Activated CD8-positive, alpha-beta T cell treated with anti-CD3 and anti-CD28 coated beads for 36 hours (primary cell): ENCODE results near the gene DMRT1. TPM values are rescaled to one million over a fixed set of nuclear protein-coding genes. Genes with fewer than 3 reads are reported as not detected.

Source experiments
- ATAC-seq: fragments of 200-7000 bp; cut with Tn5 transposase; one replicate; pipeline ENCODE4 v1.10.0; 2021; ENCODE audit warnings: mild to moderate bottlenecking, moderate library complexity
- CTCF ChIA-PET: fragments of 350-600 bp; sonication (Branson Sonifier 250); formaldehyde crosslinking; loops from one replicate; lab custom pipeline; 2021; ENCODE audit warnings: antibody characterized with exemption; lab: Charles Lee
- POLR2A ChIA-PET: fragments of 350-600 bp; sonication (Branson Sonifier 250); formaldehyde crosslinking; loops from one replicate; lab custom pipeline; 2021; ENCODE audit warnings: antibody characterized with exemption; lab: Charles Lee
- DNase-seq: peaks from one replicate; pipeline ENCODE4 v3.0.0-alpha.2; 2020
- H3K27ac Mint-ChIP-seq: one replicate; pipeline ENCODE4 v1.8.0; 2021; ENCODE audit warnings: mild to moderate bottlenecking, mixed read lengths
- H3K27me3 Mint-ChIP-seq: one replicate; pipeline ENCODE4 v1.8.0; 2021; ENCODE audit warnings: mixed read lengths
- H3K36me3 Mint-ChIP-seq: one replicate; pipeline ENCODE4 v1.8.0; 2021; ENCODE audit warnings: low read depth, mixed read lengths
- H3K4me1 Mint-ChIP-seq: one replicate; pipeline ENCODE4 v1.8.0; 2021; ENCODE audit warnings: low read depth, mixed read lengths
- H3K4me3 Mint-ChIP-seq: one replicate; pipeline ENCODE4 v1.8.0; 2021; ENCODE audit warnings: mild to moderate bottlenecking, moderate library complexity, mixed read lengths
- H3K9me3 Mint-ChIP-seq: one replicate; pipeline ENCODE4 v1.8.0; 2021; ENCODE audit warnings: mixed read lengths
- intact Hi-C: fragments of 100-400 bp; cut with micrococcal nuclease; formaldehyde crosslinking; loops from one replicate; pipeline ENCODE4 v1.10.0; 2022
- total RNA-seq, 2 experiments: library from RNA; stranded (reverse); gene quantifications; one replicate each; pipeline ENCODE4 v1.2.3, GENCODE V29; 2021
- TF ChIP-seq, protein P1 (sequence below): fragments of 200-600 bp; IDR thresholded peaks from one replicate; pipeline ENCODE4 v1.8.0; 2022; ENCODE audit warnings: antibody characterized with exemption, mild to moderate bottlenecking

The DMRT1 gene
- total RNA-seq, 2 experiments from 2014 or later = not detected

- intact Hi-C loops = no loop called here
- H3K4me1 Mint-ChIP-seq = no peaks in the 10 kb centered on the region
- H3K9me3 Mint-ChIP-seq = no peaks in the 10 kb centered on the region
- no peak overlapping the region for H3K4me3 Mint-ChIP-seq
- H3K27me3 Mint-ChIP-seq = peaks cover 26% of the 10 kb centered on the region
- no peaks in the 10 kb centered on the region for H3K36me3 Mint-ChIP-seq
- ChIA-PET POLR2A (no interaction called here), CTCF (no interaction called here)
- H3K27ac Mint-ChIP-seq = no peak overlapping the region
- TF ChIP-seq, protein P1, sequence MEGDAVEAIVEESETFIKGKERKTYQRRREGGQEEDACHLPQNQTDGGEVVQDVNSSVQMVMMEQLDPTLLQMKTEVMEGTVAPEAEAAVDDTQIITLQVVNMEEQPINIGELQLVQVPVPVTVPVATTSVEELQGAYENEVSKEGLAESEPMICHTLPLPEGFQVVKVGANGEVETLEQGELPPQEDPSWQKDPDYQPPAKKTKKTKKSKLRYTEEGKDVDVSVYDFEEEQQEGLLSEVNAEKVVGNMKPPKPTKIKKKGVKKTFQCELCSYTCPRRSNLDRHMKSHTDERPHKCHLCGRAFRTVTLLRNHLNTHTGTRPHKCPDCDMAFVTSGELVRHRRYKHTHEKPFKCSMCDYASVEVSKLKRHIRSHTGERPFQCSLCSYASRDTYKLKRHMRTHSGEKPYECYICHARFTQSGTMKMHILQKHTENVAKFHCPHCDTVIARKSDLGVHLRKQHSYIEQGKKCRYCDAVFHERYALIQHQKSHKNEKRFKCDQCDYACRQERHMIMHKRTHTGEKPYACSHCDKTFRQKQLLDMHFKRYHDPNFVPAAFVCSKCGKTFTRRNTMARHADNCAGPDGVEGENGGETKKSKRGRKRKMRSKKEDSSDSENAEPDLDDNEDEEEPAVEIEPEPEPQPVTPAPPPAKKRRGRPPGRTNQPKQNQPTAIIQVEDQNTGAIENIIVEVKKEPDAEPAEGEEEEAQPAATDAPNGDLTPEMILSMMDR = no peak
- no peak for DNase-seq
- no peak for ATAC-seq
These were observed 173.1 kb downstream of the DMRT1 start for GRCh38 chr9:1014640-1015039.

GRCh38 chr9:1018121-1018520, 176.6 kb downstream of the DMRT1 start:
- Mint-ChIP-seq H3K4me3 (no peak overlapping the region), H3K4me1 (no peaks in the 10 kb centered on the region), H3K27me3 (peaks cover 28% of the 10 kb centered on the region), H3K27ac (no peak overlapping the region), H3K9me3 (no peaks in the 10 kb centered on the region), H3K36me3 (no peaks in the 10 kb centered on the region)
- no peak for ATAC-seq
- intact Hi-C loops = no loop called here
- POLR2A ChIA-PET = no interaction called here
- CTCF ChIA-PET = interaction anchor here (3.2 kb wide), 1 partner anchor 9 kb away, joined by 18 read pairs; no protein-coding TSS in a partner anchor
- DNase-seq = peak; percentile 26
- TF ChIP-seq, protein P1 = no peak

Other genes starting within 250 kb of the DMRT1 start
- not detected for gene DMRT3, start 135.0 kb downstream of the DMRT1 start, total RNA-seq
- gene DMRT2, start 208.7 kb downstream of the DMRT1 start, total RNA-seq = not detected